PC-9 (cell line): ENCODE results near the gene BTLA.

Source experiments
- CTCF ChIP-seq: fragments of 200-600 bp; sonication (generic); conservative IDR thresholded peaks from 2 replicates; pipeline ENCODE4 v1.6.1; 2017; ENCODE audit warnings: mixed run types, antibody characterized with exemption, mild to moderate bottlenecking, moderate library complexity
- EZH2 ChIP-seq: fragments of 200-600 bp; sonication (generic); IDR thresholded peaks from 2 replicates; pipeline ENCODE4 v1.8.0; 2017; ENCODE audit warnings: antibody characterized with exemption, low read depth

- no peak for TF ChIP-seq CTCF
- no peak for TF ChIP-seq EZH2
Observed at GRCh38 chr3:112445839-112446238, 53.4 kb downstream of the BTLA start.
